ENCODE measurements around the gene CD72.
"Not testable (repeated sequence)": the region's sequence is repeated elsewhere in the genome, so short reads cannot be mapped to it uniquely, and the experiment has no call there.

CD72 gene

DNA sequence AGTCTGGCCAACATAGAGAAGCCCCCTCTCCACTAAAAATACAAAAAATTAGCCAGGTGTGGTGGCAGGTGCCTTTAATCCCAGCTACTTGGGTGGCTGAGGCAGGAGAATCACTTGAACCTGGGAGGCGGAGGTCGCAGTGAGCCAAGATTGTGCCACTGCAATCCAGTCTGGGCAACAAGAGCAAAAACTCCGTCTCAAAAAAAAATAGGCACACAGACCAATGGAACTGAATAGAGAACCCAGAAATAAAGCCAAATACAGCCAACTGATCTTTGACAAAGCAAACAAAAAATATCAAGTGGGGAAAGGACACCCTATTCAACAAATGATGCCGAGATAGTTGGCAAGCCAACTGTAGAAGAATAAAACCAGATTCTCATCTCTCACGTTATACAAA lies 29.7 kb downstream of the CD72 start:
- DNase-seq: not testable (repeated sequence)

DNA sequence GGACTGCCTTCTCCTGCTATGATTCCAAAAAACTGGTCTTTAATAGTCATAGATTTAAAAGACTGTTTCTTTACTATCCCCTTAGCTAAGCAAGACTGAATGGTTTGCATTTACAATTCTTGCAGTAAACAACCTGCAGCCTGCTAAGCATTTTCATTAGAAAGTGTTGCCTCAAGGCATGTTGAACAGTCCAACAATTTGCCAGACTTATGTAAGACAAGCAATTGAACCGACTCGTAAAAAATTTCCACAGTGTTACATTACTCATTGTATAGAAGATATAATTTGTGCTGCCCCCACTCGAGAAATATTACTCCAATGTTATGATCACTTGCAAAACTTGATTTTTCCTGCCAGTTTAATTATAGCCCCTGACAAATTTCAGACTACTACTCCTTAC lies 33.5 kb downstream of the CD72 start:
- not testable (repeated sequence) for DNase-seq

DNA sequence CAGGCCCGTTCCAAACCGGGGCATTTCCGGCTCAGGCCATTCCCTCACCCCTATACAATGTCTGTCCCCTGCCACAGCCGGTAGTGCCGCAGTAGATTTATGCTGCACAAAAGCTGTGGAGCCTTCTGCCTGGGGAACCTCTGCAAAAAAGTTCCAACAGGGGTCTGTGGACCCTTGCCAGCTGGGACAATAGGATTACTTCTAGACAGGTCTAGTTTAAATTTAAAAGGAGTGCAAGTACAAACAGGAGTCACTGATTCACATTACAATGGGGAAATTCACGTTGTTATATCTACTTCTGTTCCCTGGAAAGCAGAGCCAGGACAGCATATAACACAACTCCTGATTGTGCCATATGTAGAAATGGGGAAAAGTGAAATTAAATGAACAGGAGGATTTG lies 34.7 kb downstream of the CD72 start:
- DNase-seq: not testable (repeated sequence)

DNA sequence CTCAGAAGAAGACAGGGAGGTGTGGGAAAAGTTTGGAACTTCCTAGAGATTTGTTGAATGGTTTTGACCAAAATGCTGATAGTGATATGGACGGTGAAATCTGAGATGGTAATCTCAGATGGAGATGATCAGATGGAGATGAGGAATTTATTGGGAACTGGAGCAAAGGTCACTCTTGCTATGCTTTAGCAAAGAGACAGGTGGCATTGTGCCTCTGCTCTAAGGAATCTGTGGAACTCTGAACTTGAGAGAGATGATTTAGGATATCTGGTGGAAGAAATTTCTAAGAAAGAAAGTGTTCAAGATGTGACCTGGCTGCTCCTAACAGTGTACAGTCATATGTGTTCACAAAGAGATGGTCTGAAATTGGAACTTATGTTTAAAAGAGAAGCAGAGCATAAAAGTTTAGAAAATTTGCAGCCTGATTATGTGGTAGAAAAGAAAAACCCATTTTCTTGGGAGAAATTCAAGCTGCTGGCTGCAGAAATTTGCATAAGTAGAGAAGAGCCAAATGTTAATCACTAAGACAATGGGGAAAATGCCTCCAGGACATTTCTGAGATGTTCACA lies 38.5 kb downstream of the CD72 start:
- not testable (repeated sequence) for DNase-seq

DNA sequence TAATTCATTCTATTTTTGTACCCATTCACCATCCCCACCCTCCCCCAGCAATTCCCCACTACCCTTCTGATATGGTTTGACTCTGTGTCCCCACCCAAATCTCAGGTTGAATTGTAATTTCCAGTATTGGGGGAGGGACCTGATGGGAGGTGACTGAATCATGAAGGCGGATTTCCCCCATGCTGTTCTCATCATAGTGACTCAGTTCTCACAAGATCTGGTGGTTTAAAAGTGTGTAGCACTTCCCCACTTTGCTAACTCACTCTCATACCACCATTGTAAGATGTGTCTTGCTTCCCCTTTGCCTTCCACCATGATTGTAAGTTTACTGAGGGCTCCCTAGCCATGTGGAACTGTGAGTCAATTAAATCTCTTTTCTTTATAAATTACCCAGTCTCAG lies 39.1 kb downstream of the CD72 start:
- DNase-seq: peak in 1 of 5 donors; percentile 33

DNA sequence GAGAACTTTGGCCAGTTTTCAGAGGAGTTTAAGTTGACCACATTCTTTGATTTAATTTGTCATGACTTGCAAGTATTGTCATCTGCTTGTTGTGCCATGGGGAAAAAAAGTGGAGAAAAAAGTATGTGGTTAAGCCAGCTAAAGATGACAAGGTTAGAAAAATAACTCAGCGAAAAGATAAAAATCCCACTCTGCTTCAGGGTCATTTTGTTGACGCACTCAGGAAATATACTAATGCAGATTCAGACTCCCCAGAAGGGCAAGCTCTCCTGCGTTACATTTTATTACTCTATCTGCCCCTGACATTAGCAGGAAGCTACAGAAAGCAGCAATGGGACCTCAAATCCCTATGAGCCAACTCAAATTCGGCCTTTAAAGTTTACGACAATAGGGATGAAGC lies 40.7 kb downstream of the CD72 start:
- DNase-seq: no peak

DNA sequence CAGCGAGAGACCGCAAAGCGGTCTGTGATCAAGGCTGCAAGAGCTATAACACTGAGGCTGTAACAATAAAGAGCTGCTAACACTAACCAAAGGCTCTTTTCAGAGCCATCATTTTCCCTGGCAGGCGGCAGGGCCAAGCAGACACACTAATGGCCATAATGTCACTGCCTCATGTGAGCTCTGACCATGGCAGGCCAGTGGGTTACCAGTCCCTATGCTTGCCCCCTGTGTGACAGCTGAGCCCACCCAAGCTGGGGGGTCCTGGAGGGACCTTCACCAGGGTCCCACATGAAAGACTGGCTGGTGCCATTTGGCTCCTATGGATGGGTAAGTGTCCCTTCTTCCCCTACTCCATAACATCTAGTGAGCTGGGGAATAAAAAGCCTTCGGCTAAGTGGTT lies 42.7 kb downstream of the CD72 start:
- DNase-seq: no peak

DNA sequence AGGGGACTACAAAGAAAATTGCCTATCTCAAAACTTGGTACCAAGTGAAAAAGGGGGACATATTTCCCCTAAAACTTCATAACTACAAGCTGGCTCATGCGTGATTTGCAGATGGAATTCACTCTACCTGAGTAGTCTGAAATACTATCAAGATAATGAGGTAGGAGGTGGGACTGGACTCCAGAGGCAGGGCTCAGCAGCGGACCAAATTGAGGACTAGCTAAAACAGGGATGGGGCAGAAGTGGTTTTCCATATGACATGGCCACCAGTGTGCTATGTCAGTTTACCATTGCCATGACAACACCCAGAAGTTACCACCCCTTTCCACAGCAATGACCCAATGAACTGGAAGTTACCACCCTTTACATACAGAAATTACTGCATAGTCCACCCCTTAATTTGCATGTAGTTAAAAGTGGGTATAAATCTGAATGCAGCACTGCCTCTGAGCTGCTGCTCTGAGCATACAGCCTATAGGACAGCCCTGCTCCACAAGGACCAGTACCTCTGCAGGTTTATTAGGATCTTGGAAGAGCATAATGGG lies 43.6 kb downstream of the CD72 start:
- no peak for DNase-seq

DNA sequence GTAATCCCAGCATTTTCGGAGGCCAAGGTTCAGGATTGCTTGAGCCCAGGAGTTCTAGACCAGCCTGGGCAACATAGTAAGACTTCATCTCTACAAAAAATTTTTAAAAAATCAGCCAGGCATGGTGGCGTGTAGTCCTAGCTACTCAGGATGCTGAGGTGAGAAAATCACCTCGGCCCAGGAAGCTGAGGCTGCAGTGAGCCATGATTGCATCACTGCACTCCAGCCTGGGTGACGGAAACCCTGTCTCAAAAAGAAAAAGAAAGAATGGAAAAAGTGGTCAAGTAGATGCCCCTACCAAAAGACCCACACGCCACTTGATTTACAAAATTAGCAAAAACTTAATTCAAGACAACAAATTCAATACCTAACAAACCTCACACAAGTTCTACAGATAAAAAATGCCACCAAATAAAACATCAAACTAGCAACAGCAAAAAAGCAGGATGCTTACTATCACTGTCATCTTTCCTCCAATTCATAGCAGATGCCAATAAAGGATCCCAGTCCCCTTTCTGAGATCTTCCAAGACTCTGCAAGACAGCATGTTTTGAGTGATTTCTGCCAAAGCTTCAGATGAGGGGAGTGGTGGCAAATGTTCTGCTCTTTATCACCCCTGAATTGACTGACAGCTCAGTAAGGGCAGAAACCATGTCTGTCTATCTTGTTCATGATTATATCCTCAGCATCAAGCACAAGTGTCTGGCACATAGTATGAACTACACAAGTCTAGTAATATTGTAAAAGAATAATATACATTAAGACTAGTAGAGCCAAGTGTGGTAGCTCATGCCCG lies 47.3 kb downstream of the CD72 start:
- DNase-seq: peak in 1 of 5 donors; percentile 88

DNA sequence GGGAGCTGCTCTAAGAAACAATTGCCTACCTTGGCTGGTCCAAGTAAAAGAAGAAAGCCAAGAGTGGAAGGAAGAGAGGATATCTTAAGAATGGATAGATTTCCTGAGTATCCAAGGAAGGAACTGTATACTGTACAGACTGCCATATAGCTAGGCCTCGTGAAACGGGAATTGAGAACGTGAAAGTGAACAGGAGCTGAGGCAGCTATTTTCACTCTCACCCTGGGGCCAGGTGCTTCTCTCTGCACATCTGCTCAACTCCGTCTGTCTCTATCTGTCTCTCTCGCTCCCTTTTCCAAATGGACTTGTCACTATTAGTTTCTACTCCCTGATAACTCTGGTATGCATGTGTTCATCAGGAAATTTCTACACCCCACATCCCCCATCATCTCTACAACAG lies 49.0 kb downstream of the CD72 start:
- no peak for DNase-seq

DNA sequence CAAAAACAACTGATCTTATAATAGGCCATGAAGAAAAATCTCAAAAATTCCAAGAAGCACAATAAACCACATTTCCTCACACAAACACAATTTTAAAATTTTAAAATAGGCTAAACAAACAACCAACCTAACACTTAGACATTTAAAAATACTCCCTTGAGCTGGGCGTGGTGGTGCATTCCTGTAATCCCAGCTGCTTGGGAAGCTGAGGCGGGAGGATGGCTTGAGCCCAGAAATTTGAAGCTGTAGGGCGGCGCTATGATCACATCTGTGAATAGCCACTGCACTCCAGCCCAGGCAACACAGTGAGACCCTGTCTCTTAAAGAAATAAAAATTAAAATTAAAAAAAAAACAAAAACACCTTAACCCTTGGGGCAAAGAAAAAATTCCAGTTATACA lies 50.0 kb downstream of the CD72 start:
- no peak for DNase-seq

DNA sequence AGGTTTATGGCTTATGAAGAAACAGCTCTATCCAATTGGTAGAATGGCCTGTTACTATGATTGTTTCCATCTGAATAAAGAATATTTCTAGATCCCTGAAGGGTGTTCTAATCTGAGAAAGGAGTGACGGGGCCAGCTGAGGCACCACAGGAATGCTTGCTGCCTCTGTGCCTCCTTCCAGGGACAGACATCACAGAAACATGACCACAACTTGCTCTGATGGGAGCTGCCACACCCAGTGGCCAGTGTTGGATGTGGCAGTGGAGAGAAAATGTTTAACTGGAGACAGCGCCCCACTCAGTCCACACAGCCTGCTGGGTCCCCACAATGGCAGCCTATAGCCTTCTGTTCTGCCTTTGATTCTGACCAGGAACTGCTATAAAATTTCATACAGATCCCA lies 51.8 kb downstream of the CD72 start:
- no peak for DNase-seq

DNA sequence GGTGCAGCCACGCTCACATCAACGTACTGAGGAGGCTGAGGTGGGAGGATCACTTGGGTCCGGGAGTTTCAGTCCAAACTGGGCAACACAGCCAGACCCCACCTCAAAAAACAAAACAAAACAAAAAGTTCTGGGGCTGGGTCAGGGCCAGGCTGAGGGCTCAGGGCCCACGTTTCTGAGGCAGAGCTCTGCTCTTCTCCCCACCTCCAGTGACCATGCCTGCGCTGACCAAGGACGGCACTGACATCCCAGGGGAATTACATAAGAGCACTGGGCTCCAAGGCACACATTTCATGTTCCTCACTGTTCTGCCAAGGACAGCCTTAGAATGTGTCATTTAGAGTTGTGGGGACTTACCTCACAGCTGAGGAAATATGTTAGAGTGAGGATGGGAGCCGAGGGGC lies 53.6 kb downstream of the CD72 start:
- DNase-seq: no peak

DNA sequence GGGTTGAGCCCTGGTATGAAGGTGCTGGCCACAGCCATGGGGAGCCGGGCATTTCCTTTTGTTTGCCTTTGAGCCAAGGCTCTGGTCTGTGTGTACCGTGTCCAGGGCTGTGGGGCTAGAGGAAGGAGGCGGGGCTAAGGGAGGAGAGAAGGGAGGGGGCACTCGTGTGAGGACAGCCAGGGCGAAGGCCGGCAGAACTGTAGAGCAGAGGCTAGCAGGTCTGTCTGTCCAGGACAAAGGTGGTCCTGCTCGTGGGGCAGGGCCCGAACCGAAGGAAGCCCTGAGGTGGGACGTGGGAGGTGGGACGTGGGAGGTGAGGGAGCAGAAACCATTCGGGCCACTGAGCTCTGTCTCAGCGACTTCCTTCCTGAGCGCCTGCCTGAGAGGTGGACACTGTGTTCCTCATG lies 54.4 kb downstream of the CD72 start:
- no peak for DNase-seq

DNA sequence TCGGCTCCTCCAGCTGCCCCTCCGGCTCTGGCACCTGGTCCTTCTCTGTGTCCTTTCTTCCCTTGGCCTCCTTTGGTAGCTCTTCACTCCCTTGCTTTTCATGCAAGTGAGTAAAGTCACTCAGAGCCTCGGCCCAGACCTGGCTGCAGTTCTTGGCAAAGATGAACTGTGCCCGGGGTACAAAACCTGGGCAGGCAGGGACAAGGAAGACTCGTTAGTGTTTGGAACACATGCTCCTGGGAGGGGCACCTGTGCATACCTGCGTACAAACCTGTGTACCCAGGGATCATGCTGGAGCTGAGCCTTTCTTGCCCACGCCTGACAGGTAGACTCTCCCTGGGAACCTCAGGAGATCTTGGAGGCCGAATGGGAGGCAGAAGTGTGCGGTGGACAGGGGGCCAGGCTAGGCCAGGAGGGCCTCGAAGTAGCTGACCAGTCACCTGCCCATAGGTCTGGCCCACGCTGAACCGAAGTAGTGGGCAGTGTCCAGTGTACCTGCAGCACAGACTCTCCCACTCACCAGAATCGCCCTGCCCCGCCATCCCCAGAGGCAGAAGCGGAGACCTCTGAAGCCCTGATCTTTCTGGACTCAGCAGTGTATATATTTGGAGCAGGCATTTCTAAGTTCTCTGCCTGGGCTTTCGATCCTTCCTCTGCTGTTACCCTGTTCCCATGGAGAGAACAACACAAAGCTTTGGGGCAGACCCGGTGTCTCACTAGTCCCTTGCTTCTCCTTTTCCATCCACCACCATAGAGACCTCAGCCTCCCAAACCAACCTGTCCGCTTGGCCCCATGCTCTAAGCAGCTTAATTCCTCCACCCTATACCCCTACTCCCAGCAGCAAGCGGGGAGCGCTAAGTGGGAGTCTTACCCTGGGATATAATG lies 55.1 kb downstream of the CD72 start:
- no peak for DNase-seq

DNA sequence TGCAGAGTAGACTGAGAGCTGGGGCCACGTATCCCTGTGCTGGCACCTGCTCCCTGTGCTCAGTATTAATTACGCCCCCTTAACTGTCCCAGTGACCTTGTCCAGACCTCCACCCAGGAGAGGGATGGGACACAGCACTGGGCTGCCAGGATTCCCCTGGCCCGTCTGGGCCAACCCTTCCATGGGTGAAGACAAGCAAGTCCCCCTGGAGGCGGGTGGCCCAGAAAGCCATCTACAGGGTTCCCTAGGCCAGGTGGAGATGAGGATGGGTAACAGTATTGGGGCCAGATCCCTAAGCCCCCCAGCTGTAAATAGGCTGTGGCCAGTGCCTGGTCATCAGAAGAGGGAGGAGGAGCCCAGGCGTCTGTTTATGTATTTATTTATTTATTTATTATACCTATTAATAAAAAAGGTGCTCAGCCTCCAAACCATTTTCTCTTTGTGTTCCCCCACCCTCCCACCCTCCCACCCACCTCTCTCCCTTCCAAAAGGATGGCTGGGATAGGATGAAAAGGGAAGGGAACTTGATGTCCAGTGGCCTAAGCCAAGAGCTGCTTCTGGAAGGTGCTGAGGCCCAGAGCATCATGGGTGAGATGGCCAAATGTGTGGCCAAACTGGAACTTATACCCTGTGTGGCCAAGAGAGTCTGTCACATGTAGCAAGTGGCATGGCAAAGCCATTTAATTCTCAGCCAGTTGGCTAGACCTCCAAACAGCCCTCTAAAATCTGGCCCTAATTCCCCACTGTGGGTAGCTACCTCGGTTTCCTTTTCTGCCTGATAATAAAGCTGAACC lies 56.5 kb downstream of the CD72 start:
- DNase-seq: no peak

DNA sequence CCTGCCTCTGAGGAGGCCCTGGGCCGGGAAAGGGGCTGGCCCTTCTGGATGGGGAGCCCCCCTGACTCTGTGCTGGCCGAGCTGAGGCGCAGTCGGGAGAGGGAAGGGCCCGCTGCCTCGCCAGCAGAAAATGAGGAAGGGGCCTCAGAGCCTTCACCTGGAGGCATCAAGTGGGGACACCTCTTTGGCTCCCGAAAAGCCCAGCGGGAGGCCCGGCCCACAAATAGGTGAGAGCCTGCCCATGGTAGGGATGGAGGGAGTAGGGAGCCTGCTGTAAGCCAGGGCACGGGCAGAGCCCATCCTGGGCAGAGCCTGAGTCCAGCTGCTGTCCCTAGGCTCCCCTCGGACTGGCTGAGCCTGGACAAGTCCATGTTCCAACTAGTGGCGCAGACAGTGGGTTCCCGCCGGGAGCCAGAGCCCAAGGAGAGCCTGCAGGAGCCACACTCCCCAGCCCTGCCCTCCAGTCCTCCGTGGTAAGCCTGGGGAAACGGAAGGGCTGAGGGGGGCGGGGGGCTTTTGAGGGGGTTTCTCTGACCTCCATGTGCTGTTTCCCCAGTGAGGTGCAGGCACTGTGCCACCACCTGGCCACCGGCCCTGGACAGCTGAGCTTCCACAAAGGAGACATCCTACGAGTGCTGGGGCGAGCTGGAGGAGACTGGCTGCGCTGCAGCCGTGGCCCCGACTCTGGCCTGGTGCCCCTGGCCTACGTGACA lies 57.4 kb downstream of the CD72 start:
- no peak for DNase-seq

All from T-helper 1 cell (primary cell).